HepG2 (cell line): ENCODE data around the gene RABGAP1L. TPM values are rescaled to one million over a fixed set of nuclear protein-coding genes. Genes with fewer than 3 reads are reported as not detected.
"Not testable (repeated sequence)": the region's sequence is repeated elsewhere in the genome, so short reads cannot be mapped to it uniquely, and the experiment has no call there.

Source experiments
- ATAC-seq: fragments of 200-7000 bp; cut with Tn5 transposase; 3 replicates; pipeline ENCODE4 v1.9.1; 2020; ENCODE audit warnings: mild to moderate bottlenecking, moderate library complexity
- BruUV-seq: library from RNA; stranded (reverse); fragments of 400-500 nt; replicated peaks from 2 replicates; lab custom pipeline; 2021; lab: Mats Ljungman, UMichigan
- CTCF ChIA-PET: fragments of 300-600 bp; formaldehyde crosslinking; extraction: SDS; loops from one replicate; lab custom pipeline; 2021; ENCODE audit warnings: low total read pairs, inconsistent platforms, low intra/inter-chr PET ratio; lab: Yijun Ruan, JAX
- POLR2A ChIA-PET: fragments of 350-600 bp; sonication (Branson Sonifier 250); formaldehyde crosslinking; loops from one replicate; lab custom pipeline; 2020; ENCODE audit warnings: antibody characterized with exemption, inconsistent platforms; lab: Yijun Ruan, JAX
- DNase-seq: peaks from one replicate; pipeline ENCODE4 v3.0.0-alpha.2; 2015; ENCODE audit warnings: low spot score
- FAIRE-seq: peaks from 3 replicates; lab custom pipeline; 2011; peaks lifted over from hg19 to GRCh38; lab: Jason Lieb, UNC
- H2AFZ ChIP-seq: one replicate; pipeline ENCODE4 v1.6.1; 2011; ENCODE audit warnings: low read length, inconsistent platforms
- H3K27ac ChIP-seq: fragments of 300-600 bp; 3 replicates; pipeline ENCODE4 v1.8.0; 2011; ENCODE audit warnings: mixed run types, mild to moderate bottlenecking, mixed read lengths, low read length, inconsistent platforms; ENCODE audit not compliant: insufficient read depth; ENCODE audit errors: extremely low read length
- H3K27me3 ChIP-seq, 2 experiments: fragments of 200-600 bp in 1 of 2; 2 replicates in 1 of 2; 3 replicates in 1 of 2; pipeline versions ENCODE4 v1.6.0 to v1.8.0; 2011; ENCODE audit warnings: low read length in 2 of 2, mild to moderate bottlenecking in 2 of 2, moderate library complexity in 2 of 2, inconsistent platforms in 1 of 2; ENCODE audit not compliant: insufficient read depth in 2 of 2, control insufficient read depth in 1 of 2
- H3K36me3 ChIP-seq, 2 experiments: fragments of 200-600 bp in 1 of 2; replicated peaks in 1 of 2; 2 replicates in 1 of 2; 3 replicates in 1 of 2; pipeline versions ENCODE4 v1.5.1 to v1.8.0; 2011; ENCODE audit warnings: low read length in 2 of 2, inconsistent platforms in 1 of 2; ENCODE audit not compliant: insufficient read depth in 2 of 2, control insufficient read depth in 1 of 2
- H3K4me1 ChIP-seq: 2 replicates; pipeline ENCODE4 v1.5.1; 2012; ENCODE audit warnings: low read length, inconsistent platforms; ENCODE audit not compliant: insufficient read depth
- H3K4me2 ChIP-seq: 2 replicates; pipeline ENCODE4 v1.6.0; 2011; ENCODE audit warnings: low read depth, low read length, inconsistent platforms
- H3K4me3 ChIP-seq, 3 experiments: fragments of 200-600 bp in 1 of 3; sonication (generic), shearing (Covaris generic) in 1 of 3; replicated peaks in 1 of 3; 2 replicates each; pipeline ENCODE4 v1.5.1; 2011 to 2016; ENCODE audit warnings: low read length in 3 of 3, inconsistent platforms in 2 of 3, low read depth in 2 of 3, mild to moderate bottlenecking in 2 of 3, control low read depth in 1 of 3, mixed read lengths in 1 of 3; ENCODE audit not compliant: insufficient read depth in 1 of 3
- H3K79me2 ChIP-seq: one replicate; pipeline ENCODE4 v1.6.1; 2011; ENCODE audit warnings: low read length, inconsistent platforms; ENCODE audit not compliant: insufficient read depth
- H3K9ac ChIP-seq: 2 replicates; pipeline ENCODE4 v1.6.0; 2011; ENCODE audit warnings: mild to moderate bottlenecking, low read depth, low read length, inconsistent platforms; ENCODE audit not compliant: insufficient read depth
- H3K9me3 ChIP-seq: 2 replicates; pipeline ENCODE4 v1.5.1; 2012; ENCODE audit warnings: mild to moderate bottlenecking, low read length
- H4K20me1 ChIP-seq: 2 replicates; pipeline ENCODE4 v1.6.0; 2011; ENCODE audit warnings: inconsistent platforms, mild to moderate bottlenecking, low read length, moderate library complexity; ENCODE audit not compliant: insufficient read depth
- ARNT ChIP-seq: fragments of 450-650 bp; IDR thresholded peaks from 2 replicates; pipeline ENCODE4 v1.6.1; 2017
- DMAP1 ChIP-seq: IDR thresholded peaks from 2 replicates; pipeline ENCODE4 v1.6.1; 2016
- FLYWCH1 ChIP-seq: sonication (generic); formaldehyde crosslinking; IDR thresholded peaks from 2 replicates; pipeline ENCODE4 v1.8.1; 2023; ENCODE audit warnings: mild to moderate bottlenecking, missing genetic modification reagents
- IRF1 ChIP-seq: sonication (generic); formaldehyde crosslinking; IDR thresholded peaks from 2 replicates; pipeline ENCODE4 v1.4.0; 2020; ENCODE audit warnings: low read depth, mild to moderate bottlenecking, missing genetic modification reagents
- MBNL3 ChIP-seq: fragments of 250-450 bp; sonication (Bioruptor Pico); conservative IDR thresholded peaks from 2 replicates; pipeline ENCODE4 v1.8.0; 2022; ENCODE audit warnings: mild to moderate bottlenecking, inconsistent platforms
- MTF1 ChIP-seq: sonication (generic); formaldehyde crosslinking; IDR thresholded peaks from 2 replicates; pipeline ENCODE4 v1.5.0; 2020; ENCODE audit warnings: missing genetic modification reagents
- MZF1 ChIP-seq: sonication (generic); formaldehyde crosslinking; IDR thresholded peaks from 2 replicates; pipeline ENCODE4 v1.8.1; 2023; ENCODE audit warnings: mild to moderate bottlenecking, missing genetic modification reagents, borderline replicate concordance
- PHF21A ChIP-seq: sonication (generic); formaldehyde crosslinking; IDR thresholded peaks from 2 replicates; pipeline ENCODE4 v1.5.0; 2020; ENCODE audit warnings: mild to moderate bottlenecking, missing genetic modification reagents
- REPIN1 ChIP-seq: sonication (generic); formaldehyde crosslinking; IDR thresholded peaks from 2 replicates; pipeline ENCODE4 v1.8.0; 2022; ENCODE audit warnings: missing genetic modification reagents, low read depth, mild to moderate bottlenecking, borderline replicate concordance
- SNAI1 ChIP-seq: sonication (generic); formaldehyde crosslinking; IDR thresholded peaks from 2 replicates; pipeline ENCODE4 v1.5.0; 2020; ENCODE audit warnings: mild to moderate bottlenecking, missing genetic modification reagents, borderline replicate concordance
- TSC22D2 ChIP-seq: sonication (generic); formaldehyde crosslinking; IDR thresholded peaks from 2 replicates; pipeline ENCODE4 v1.5.1; 2020; ENCODE audit warnings: missing genetic modification reagents, mild to moderate bottlenecking, borderline replicate concordance
- ZNF12 ChIP-seq: sonication (generic); formaldehyde crosslinking; IDR thresholded peaks from 2 replicates; pipeline ENCODE4 v1.5.0; 2020; ENCODE audit warnings: missing genetic modification reagents
- ZNF225 ChIP-seq: sonication (generic); formaldehyde crosslinking; IDR thresholded peaks from 2 replicates; pipeline ENCODE4 v1.4.0; 2020; ENCODE audit warnings: mild to moderate bottlenecking, missing genetic modification reagents
- ZNF230 ChIP-seq: sonication (generic); formaldehyde crosslinking; IDR thresholded peaks from 2 replicates; pipeline ENCODE4 v1.4.0; 2020; ENCODE audit warnings: mild to moderate bottlenecking, missing genetic modification reagents
- ZNF256 ChIP-seq: sonication (generic); formaldehyde crosslinking; conservative IDR thresholded peaks from 2 replicates; pipeline ENCODE4 v1.4.0; 2020; ENCODE audit warnings: missing genetic modification reagents
- ZNF572 ChIP-seq: sonication (generic); formaldehyde crosslinking; IDR thresholded peaks from 2 replicates; pipeline ENCODE4 v1.5.1; 2020; ENCODE audit warnings: mild to moderate bottlenecking, missing genetic modification reagents
- ZNF598 ChIP-seq: sonication (generic); formaldehyde crosslinking; IDR thresholded peaks from 2 replicates; pipeline ENCODE4 v1.5.1; 2020; ENCODE audit warnings: mild to moderate bottlenecking, missing genetic modification reagents, borderline replicate concordance
- ZNF766 ChIP-seq: sonication (generic); formaldehyde crosslinking; IDR thresholded peaks from 2 replicates; pipeline ENCODE4 v1.5.0; 2020; ENCODE audit warnings: missing genetic modification reagents, borderline replicate concordance
- WGBS: methylation state at CpG from one replicate; pipeline ENCODE4 v1.1.6; 2017; ENCODE audit warnings: low lambda C conversion rate; 5-methylcytosine and 5-hydroxymethylcytosine counted together
- in situ Hi-C: cut with HindIII; loops from 2 replicates; pipeline ENCODE4 v1.10.0; 2017; ENCODE audit warnings: low pct_unique_long_range_greater_than_20kb; ENCODE audit not compliant: extremely low pct_ligation_motif_present
- intact Hi-C: fragments of 100-400 bp; cut with micrococcal nuclease; formaldehyde crosslinking; loops from one replicate; pipeline ENCODE4 v1.10.0; 2022; ENCODE audit not compliant: unreplicated experiment
- polyA plus RNA-seq, 8 experiments: library from polyadenylated mRNA; depleted of rRNA in 3 of 8; stranded (reverse) in 7 of 8; unstranded in 1 of 8; fragments of >200 nt; fragmentation: Illumina TruSeq in 4 of 8; extraction: Trizol in 4 of 8; gene quantifications; 2 replicates each; pipeline versions ENCODE4 v1.2.1 to v1.2.3, GENCODE V29; 2011 to 2016; ENCODE audit warnings: low read depth in 4 of 8, missing spikeins in 1 of 8, mixed read lengths in 1 of 8; ENCODE audit not compliant: insufficient read depth in 1 of 8
- total RNA-seq, 5 experiments: library from RNA; depleted of rRNA; stranded (reverse); fragments of >200 nt; fragmentation: Illumina TruSeq; extraction: Trizol; gene quantifications; 2 replicates each; pipeline ENCODE4 v1.2.3, GENCODE V29; 2016; ENCODE audit warnings: low read depth in 1 of 5

Gene RABGAP1L
- total and polyA plus RNA-seq, 2 of the 13 experiments (the other 11 are each of a cell fraction or from before 2014, with no cell fraction given) = 7.9 to 22.6 TPM

GRCh38 chr1:174576120-174576519 lies 416.8 kb downstream of the RABGAP1L start:
- not testable (repeated sequence) for DNase-seq, FAIRE-seq
- WGBS = 96% methylated on average over 6 of the region's 6 CpGs

DNA sequence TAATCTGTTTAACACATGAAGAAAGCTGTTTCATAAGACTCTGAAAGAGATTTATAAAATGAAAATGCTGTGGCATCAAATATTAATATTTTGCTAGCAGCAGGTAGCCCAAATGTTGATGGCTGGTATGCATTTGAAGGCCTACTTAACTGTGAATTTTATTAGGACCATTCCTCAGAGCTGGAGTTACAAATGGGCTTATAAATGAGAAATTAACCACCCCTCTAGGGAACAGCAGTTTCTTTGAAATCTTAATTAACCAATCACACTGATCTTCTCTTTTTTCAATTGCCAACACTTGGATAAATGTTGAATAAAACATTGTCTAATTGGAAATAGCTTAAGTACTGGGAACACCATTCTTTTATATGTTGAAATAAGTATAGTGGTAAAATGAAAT lies 418.4 kb downstream of the RABGAP1L start:
- ATAC-seq (no peak), FAIRE-seq (no peak)
- Histone ChIP-seq H3K27me3 (no peaks in the 10 kb centered on the region), H3K9me3 (peaks cover 8% of the 10 kb centered on the region), H3K4me2 (no peak overlapping the region), H3K4me3 (no peak overlapping the region)
- POLR2A ChIA-PET = no interaction called here
- in situ Hi-C loops (no loop called here), intact Hi-C loops (no loop called here)
- TF ChIP-seq MBNL3 (CRISPR knock-in tag) = no peak
- TF ChIP-seq ZNF12 (CRISPR knock-in tag) = no peak
- TF ChIP-seq MZF1 (CRISPR knock-in tag) = no peak
- TF ChIP-seq FLYWCH1 (CRISPR knock-in tag) = no peak
- TF ChIP-seq TSC22D2 (CRISPR knock-in tag) = no peak
- no peak for TF ChIP-seq ZNF572 (CRISPR knock-in tag)
- no peak for TF ChIP-seq REPIN1 (CRISPR knock-in tag)
- no peak for TF ChIP-seq IRF1 (CRISPR knock-in tag)
- no peak for TF ChIP-seq MTF1 (CRISPR knock-in tag)
- no peak for TF ChIP-seq PHF21A (CRISPR knock-in tag)
- no peak for TF ChIP-seq ZNF766 (CRISPR knock-in tag)
- TF ChIP-seq ZNF230 = no peak
- no peak for TF ChIP-seq ZNF225 (CRISPR knock-in tag)
- no peak for TF ChIP-seq SNAI1 (CRISPR knock-in tag)
- no peak for TF ChIP-seq DMAP1 (CRISPR knock-in tag)
- TF ChIP-seq ZNF256 = no peak
- TF ChIP-seq ZNF598 (CRISPR knock-in tag) = no peak
- no peak for TF ChIP-seq ARNT
- TF ChIP-seq, all 625 proteins: peak for 0
- Histone ChIP-seq H2AFZ (no peak overlapping the region), H4K20me1 (no peaks in the 10 kb centered on the region), H3K4me1 (no peaks in the 10 kb centered on the region), H3K36me3 (no peaks in the 10 kb centered on the region), H3K79me2 (no peaks in the 10 kb centered on the region), H3K27ac (no peak overlapping the region), H3K9ac (no peak overlapping the region)
- no peak for DNase-seq
- CTCF ChIA-PET = no interaction called here
- no TSS peak for BruUV-seq

More at GRCh38 chr1:174576120-174576519, 416.8 kb downstream of the RABGAP1L start:
- ATAC-seq, in situ Hi-C loops, H3K27ac ChIP-seq, H3K36me3 ChIP-seq, H3K4me1 ChIP-seq, H3K4me2 ChIP-seq, CTCF ChIA-PET, H3K9ac ChIP-seq, H4K20me1 ChIP-seq, BruUV-seq, H3K27me3 ChIP-seq, intact Hi-C loops, H2AFZ ChIP-seq, H3K4me3 ChIP-seq, H3K9me3 ChIP-seq, POLR2A ChIA-PET, H3K79me2 ChIP-seq: not testable (repeated sequence)
